Activated CD8-positive, alpha-beta T cell treated with anti-CD3 and anti-CD28 coated beads, Interleukin-2, amount 10 ng/mL, durations not matched to agents 7 days and 5 days (primary cell): ENCODE data around the gene FOXK2. TPM values are rescaled to one million over a fixed set of nuclear protein-coding genes. Genes with fewer than 3 reads are reported as not detected.

ENCODE experiments used
- total RNA-seq, 2 experiments: library from RNA; stranded (reverse); gene quantifications; one replicate each; pipeline ENCODE4 v1.2.3, GENCODE V29; 2021

Gene FOXK2
- total RNA-seq, 2 experiments from 2014 or later: 62.3 to 65.3 TPM

Other genes starting within 250 kb of the FOXK2 start
- gene CSNK1D, start 246.0 kb upstream of the FOXK2 start, total RNA-seq: 100 to 1,000 TPM in 1 of 2 experiments, 10 to 100 TPM in 1; 99.5 to 111 TPM
- 100 to 1,000 TPM; 334 to 355 TPM for gene CD7, start 202.1 kb upstream of the FOXK2 start, total RNA-seq
- gene SECTM1, start 186.0 kb upstream of the FOXK2 start, total RNA-seq: under 1 TPM; 0.92 to 0.94 TPM
- gene TEX19, start 160.5 kb upstream of the FOXK2 start, total RNA-seq: not detected
- gene UTS2R, start 148.0 kb upstream of the FOXK2 start, total RNA-seq: not detected
- 10 to 100 TPM; 47.6 to 53.6 TPM for gene HEXD, start 101.4 kb upstream of the FOXK2 start, total RNA-seq
- 10 to 100 TPM; 25.2 to 28.0 TPM for gene OGFOD3, start 101.1 kb upstream of the FOXK2 start, total RNA-seq
- gene CYBC1, start 69.0 kb upstream of the FOXK2 start, total RNA-seq: 100 to 1,000 TPM; 220 to 247 TPM
- 100 to 1,000 TPM; 112 to 114 TPM for gene NARF, start 61.0 kb upstream of the FOXK2 start, total RNA-seq
- 10 to 100 TPM; 38.2 to 40.2 TPM for gene WDR45B, start 128.7 kb downstream of the FOXK2 start, total RNA-seq
- 1 to 10 TPM; 1.3 to 2.2 TPM for gene RAB40B, start 179.0 kb downstream of the FOXK2 start, total RNA-seq
- gene FN3KRP, start 197.0 kb downstream of the FOXK2 start, total RNA-seq: 10 to 100 TPM; 41.8 to 43.8 TPM
- gene FN3K, start 215.9 kb downstream of the FOXK2 start, total RNA-seq: 1 to 10 TPM; 1.7 to 1.9 TPM
- 100 to 1,000 TPM; 112 to 122 TPM for gene TBCD, start 232.3 kb downstream of the FOXK2 start, total RNA-seq